Measurements from ENCODE around the gene OLFML2A.

The OLFML2A gene

DNA sequence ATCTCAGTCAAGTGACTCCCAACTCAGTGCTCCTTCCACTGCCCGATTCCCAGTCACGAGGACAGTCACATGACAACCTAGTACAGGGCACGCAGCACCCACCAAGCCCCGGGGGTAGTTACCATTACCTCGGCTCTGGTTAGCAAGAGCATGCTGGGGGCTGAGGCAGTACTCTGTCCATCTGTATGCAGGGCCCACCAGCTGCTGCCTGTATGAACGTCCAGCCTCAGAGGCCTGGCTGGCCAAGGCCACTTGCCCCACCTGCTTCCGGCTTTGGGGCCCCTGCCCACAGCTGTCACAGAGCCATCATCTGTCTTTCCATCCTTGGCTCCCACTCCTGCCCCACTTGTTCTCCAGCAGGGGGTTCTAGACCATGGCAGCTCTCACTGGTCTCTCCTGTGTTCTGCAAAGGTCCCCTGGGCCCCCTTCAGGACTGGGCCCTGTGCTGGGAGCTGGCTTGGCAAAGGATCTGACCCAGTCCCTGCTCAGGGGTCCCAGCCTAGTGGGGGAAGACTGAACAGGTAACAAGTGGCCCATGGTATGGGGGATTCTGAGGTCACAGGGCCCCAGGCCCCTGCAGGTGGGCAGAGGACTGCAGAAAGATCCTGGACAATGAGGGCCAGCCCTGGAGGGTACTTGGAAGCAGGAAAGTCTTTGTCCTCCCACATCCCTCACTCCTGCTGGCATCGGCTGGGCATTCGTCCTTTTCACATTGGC is 81.6 kb downstream of the OLFML2A start:
- Histone ChIP-seq H4K20me1 (ENCODE audit: low read depth, low read length) (peaks cover 24% of the 10 kb centered on the region; the same call in 1 of the 2 replicates), H3K36me3 (ENCODE audit: low read length) (peaks cover 14% of the 10 kb centered on the region), H3K9me2 (replicated peaks; ENCODE audit: insufficient read depth, low read length) (no peaks in the 10 kb centered on the region), H3K9ac (ENCODE audit: low read length) (no peak overlapping the region), H3K9me3 (ENCODE audit: insufficient read depth, low read length) (no peaks in the 10 kb centered on the region), H3F3A (ENCODE audit: insufficient read depth) (peaks cover 61% of the 10 kb centered on the region), H3K27me3 (ENCODE audit: low read length) (no peaks in the 10 kb centered on the region), H3K27ac (ENCODE audit: low read depth, low read length) (no peak overlapping the region), H3K4me3 (ENCODE audit: insufficient read depth, low read length, poor library complexity, severe bottlenecking) (no peak overlapping the region), H3K79me2 (ENCODE audit: insufficient read depth, low read length) (peaks cover 28% of the 10 kb centered on the region), H2AFZ (ENCODE audit: low read depth, low read length, severe bottlenecking) (no peak overlapping the region), H3K4me2 (ENCODE audit: low read depth, low read length, poor library complexity, severe bottlenecking) (no peak overlapping the region)
- TF ChIP-seq, protein P1, sequence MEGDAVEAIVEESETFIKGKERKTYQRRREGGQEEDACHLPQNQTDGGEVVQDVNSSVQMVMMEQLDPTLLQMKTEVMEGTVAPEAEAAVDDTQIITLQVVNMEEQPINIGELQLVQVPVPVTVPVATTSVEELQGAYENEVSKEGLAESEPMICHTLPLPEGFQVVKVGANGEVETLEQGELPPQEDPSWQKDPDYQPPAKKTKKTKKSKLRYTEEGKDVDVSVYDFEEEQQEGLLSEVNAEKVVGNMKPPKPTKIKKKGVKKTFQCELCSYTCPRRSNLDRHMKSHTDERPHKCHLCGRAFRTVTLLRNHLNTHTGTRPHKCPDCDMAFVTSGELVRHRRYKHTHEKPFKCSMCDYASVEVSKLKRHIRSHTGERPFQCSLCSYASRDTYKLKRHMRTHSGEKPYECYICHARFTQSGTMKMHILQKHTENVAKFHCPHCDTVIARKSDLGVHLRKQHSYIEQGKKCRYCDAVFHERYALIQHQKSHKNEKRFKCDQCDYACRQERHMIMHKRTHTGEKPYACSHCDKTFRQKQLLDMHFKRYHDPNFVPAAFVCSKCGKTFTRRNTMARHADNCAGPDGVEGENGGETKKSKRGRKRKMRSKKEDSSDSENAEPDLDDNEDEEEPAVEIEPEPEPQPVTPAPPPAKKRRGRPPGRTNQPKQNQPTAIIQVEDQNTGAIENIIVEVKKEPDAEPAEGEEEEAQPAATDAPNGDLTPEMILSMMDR (IDR thresholded peaks at IDR 0.05; ENCODE audit: insufficient read depth, low read length, poor library complexity, severe bottlenecking), result no peak
- TF ChIP-seq EZH2phosphoT487 (conservative IDR thresholded peaks at IDR 0.05; ENCODE audit: low read length), result no peak

GRCh38 chr9:124859803-124860581 is 83.1 kb downstream of the OLFML2A start:
- Histone ChIP-seq H3K27me3 (ENCODE audit: low read length) (no peaks in the 10 kb centered on the region), H3K9me2 (replicated peaks; ENCODE audit: insufficient read depth, low read length) (no peaks in the 10 kb centered on the region), H3K9ac (ENCODE audit: low read length) (peak overlapping the region; percentile 93), H3K4me3 (ENCODE audit: insufficient read depth, low read length, poor library complexity, severe bottlenecking) (peak overlapping the region; percentile 74), H3F3A (ENCODE audit: insufficient read depth) (peaks cover 58% of the 10 kb centered on the region), H2AFZ (ENCODE audit: low read depth, low read length, severe bottlenecking) (no peak overlapping the region), H3K79me2 (ENCODE audit: insufficient read depth, low read length) (peaks cover 28% of the 10 kb centered on the region), H3K4me2 (ENCODE audit: low read depth, low read length, poor library complexity, severe bottlenecking) (peak overlapping the region; percentile 76), H3K36me3 (ENCODE audit: low read length) (peaks cover 14% of the 10 kb centered on the region), H3K9me3 (ENCODE audit: insufficient read depth, low read length) (no peaks in the 10 kb centered on the region), H4K20me1 (ENCODE audit: low read depth, low read length) (peaks cover 24% of the 10 kb centered on the region; the same call in 1 of the 2 replicates), H3K27ac (ENCODE audit: low read depth, low read length) (no peak overlapping the region)
- TF ChIP-seq, protein P1 (IDR thresholded peaks at IDR 0.05; ENCODE audit: insufficient read depth, low read length, poor library complexity, severe bottlenecking), result no peak
- no peak for TF ChIP-seq EZH2phosphoT487 (conservative IDR thresholded peaks at IDR 0.05; ENCODE audit: low read length)

GRCh38 chr9:124860582-124861341 is 83.8 kb downstream of the OLFML2A start:
- peaks cover 51% of the 10 kb centered on the region for H3F3A ChIP-seq (ENCODE audit: insufficient read depth)
- H3K9me3 ChIP-seq (ENCODE audit: insufficient read depth, low read length), result no peaks in the 10 kb centered on the region
- H3K27me3 ChIP-seq (ENCODE audit: low read length), result no peaks in the 10 kb centered on the region
- H3K27ac ChIP-seq (ENCODE audit: low read depth, low read length), result peak overlapping the region; percentile 88; the same call in 1 of the 2 replicates
- peak overlapping the region; percentile 74 for H3K4me3 ChIP-seq (ENCODE audit: insufficient read depth, low read length, poor library complexity, severe bottlenecking)
- peak overlapping the region; percentile 93 for H3K9ac ChIP-seq (ENCODE audit: low read length)
- no peak overlapping the region for H2AFZ ChIP-seq (ENCODE audit: low read depth, low read length, severe bottlenecking)
- peak overlapping the region; percentile 76 for H3K4me2 ChIP-seq (ENCODE audit: low read depth, low read length, poor library complexity, severe bottlenecking)
- H3K36me3 ChIP-seq (ENCODE audit: low read length), result peaks cover 14% of the 10 kb centered on the region
- H3K79me2 ChIP-seq (ENCODE audit: insufficient read depth, low read length), result peaks cover 28% of the 10 kb centered on the region
- TF ChIP-seq EZH2phosphoT487 (conservative IDR thresholded peaks at IDR 0.05; ENCODE audit: low read length), result no peak
- TF ChIP-seq, protein P1 (IDR thresholded peaks at IDR 0.05; ENCODE audit: insufficient read depth, low read length, poor library complexity, severe bottlenecking), result no peak
- H3K9me2 ChIP-seq (replicated peaks; ENCODE audit: insufficient read depth, low read length), result no peaks in the 10 kb centered on the region
- peaks cover 24% of the 10 kb centered on the region; the same call in 1 of the 2 replicates for H4K20me1 ChIP-seq (ENCODE audit: low read depth, low read length)
